Right renal cortex interstitium (tissue), 3 donors: ENCODE data around the gene ACADS. TPM values are rescaled to one million over a fixed set of nuclear protein-coding genes. Genes with fewer than 3 reads are reported as not detected.

ENCODE experiments used
- DNase-seq, 3 donors: peaks; one replicate each; pipeline ENCODE4 v3.0.0-alpha.2; 2013; ENCODE audit warnings: low read depth in 3 of 3, low spot score in 2 of 3
- polyA plus RNA-seq, 3 donors: library from polyadenylated mRNA; unstranded; fragments of 120-200 nt; gene quantifications; one replicate each; pipeline ENCODE4 v1.2.1, GENCODE V29; 2013; ENCODE audit not compliant: insufficient read length in 3 of 3

ACADS gene
- polyA plus RNA-seq, 3 donors = 15.8 to 19.9 (median 16.8) TPM

DNA sequence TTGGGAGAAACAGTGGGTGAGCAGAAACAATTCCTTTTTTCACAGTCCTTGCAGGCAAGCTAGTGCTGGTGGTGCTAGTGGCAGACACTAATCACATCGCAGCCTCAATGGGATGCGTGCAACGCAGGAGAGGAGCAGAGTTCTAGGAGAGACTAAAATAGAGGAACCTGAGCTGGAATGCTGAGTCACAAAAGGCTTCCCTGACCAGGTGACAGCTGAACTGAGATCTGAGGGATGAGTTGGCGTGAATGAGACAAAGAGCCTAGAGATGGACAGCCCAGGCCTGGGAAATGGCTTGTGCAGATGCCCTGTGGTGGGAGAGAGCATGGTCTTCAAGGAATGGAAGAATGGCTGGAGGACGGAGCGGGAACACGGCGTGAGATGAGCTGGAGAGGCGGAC lies 25.8 kb downstream of the ACADS start:
- no peak for DNase-seq

DNA sequence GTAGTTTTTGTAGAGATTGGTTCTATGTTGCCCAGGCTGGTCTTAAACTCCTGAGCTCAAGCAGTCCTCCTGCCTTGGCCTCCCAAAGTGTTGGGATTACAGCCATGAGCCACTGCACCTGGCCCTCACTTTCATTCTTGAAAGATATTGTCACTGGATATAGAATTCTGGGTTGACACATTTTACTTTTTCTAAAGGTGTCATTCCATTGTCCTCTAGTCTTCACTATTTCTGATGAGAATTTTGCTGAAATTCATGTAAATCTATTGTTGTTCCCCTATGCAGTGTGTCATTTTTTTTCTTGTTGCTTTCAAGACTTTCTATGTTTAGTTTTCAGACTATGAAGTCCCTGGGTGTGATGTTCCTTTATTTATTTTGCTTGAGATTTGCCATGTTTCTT lies 29.2 kb downstream of the ACADS start:
- no peak for DNase-seq

DNA sequence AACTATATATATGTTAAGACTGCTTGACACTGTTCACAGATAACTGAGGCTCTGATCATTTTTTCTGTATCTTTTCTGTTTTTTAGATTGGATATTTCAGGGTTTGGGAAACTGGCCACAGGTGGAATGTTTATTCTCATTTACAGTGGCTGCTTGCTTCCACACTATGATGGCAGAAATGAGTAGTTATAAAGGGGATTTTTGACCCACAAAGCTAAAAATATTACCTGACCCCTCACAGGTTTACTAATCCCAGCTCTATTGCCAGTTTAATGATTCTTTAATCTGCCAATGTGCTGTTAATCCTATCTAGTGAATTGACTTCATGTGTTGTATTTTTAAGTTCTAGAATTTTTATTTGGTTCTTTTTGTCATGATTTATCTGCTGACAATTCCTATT lies 29.6 kb downstream of the ACADS start:
- no peak for DNase-seq

DNA sequence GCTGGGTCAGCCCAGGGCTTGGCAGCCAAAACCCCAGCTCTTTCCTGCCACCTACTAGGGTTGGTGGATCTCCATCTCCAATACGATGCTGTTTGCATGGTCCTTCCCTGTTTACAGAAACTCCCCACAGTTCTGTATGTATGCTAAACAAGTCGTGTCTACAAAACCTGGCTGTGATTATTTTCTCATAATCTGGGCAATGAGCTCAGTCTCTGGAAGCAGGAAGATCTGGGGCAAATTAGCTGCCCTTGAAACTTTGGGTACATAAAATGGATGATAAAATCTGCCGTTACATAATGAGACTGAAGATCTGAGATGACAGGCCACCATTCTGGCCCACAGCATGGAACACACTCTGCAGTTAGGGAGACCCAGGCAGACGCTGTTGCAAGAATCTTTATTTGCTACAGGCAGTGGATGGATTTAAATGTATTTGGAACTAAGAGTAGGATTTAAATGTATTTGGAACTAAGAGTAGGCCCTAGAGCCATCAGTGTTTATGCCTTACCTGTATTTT lies 31.7 kb downstream of the ACADS start:
- DNase-seq = no peak

DNA sequence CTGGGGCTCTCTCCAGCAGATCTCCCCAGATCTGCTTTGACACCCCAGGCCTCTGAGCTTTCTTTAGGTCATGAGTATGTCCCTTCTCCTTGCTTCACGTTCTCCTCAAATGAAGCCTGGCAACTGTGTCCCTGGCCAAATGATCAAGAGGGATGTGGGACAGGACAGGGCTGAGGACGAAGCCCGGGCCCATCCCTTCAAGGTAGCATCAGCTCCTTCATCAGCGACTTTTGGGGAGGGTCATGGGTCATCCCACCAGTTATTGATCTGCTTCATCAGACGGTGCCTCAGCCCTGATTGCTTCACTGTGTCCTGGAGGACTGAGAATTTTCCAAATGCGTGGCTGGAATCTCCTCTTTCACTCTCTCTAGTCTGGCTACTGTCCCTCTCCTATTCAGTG lies 32.3 kb downstream of the ACADS start:
- no peak for DNase-seq

DNA sequence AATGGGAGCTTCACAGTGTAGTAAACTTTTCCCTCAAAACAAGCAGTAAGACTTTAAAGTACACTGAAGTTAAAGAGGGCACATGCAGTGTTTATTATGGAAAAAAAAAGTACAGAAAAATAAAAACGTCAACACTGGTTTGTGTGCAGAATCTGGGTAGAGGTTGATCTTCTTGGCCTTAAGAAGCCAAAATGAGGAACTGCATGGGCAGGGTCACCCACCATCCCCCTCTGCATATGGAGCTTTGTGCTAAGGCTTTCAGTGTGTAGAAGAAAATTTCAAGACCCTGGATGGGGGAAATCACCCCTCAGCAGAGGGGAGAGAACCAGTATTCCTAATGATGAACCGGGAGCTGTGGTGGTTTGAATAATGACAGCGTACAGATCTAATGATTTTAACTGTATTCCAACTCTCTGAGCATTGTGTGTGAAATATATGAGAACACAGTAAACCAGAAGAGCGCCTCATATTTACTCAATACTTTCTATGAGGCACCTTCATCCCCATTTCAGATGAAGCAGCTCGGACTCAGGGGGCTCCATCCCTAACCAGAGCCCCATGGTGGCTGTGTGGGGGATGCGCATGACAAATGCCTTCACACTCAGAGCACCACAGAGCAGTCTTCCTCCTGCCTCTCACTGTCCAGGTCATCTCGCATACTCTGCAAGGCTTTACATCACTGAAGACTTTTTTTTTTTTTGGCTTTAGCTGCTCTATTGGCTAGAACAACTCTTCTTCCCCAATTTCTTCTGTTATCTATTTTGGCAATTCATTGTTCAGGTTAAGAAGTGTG lies 33.4 kb downstream of the ACADS start:
- DNase-seq = no peak

DNA sequence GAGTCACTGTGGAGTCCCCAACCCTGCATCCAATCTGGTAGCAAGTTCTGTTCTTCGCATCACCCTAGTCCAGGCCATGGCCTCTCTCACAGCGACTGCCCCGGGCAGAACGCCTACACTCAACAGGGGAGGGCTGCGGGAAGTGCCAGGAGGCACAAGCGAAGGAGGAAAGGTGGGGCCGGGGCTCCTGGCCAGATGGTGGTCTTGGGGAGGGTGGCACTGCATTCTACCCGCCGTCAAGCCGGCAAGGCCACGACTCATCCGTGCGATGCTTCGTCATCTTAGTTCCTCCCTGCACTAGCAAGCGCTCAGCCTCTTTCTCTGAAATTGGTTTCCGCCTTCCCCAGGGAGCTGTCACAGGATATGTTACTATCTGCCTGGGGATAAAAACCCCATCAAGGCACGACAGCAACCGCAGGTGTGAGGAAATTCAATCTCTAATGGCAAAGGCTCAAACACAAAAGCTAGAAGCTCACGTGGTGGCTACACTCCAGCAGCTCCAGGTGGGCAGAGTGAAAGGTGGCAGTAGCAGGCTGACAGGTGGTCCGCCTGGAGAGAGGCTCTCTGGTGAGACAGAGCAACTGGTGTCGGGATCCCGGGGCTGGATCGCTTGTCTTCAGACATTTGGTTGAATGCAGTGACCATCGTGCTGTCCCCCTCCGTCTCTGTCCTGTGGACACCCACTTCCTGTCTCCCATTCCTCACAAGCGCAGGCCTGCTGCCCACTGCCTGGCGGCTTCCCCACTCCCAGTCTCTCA lies 34.1 kb downstream of the ACADS start:
- DNase-seq = no peak

DNA sequence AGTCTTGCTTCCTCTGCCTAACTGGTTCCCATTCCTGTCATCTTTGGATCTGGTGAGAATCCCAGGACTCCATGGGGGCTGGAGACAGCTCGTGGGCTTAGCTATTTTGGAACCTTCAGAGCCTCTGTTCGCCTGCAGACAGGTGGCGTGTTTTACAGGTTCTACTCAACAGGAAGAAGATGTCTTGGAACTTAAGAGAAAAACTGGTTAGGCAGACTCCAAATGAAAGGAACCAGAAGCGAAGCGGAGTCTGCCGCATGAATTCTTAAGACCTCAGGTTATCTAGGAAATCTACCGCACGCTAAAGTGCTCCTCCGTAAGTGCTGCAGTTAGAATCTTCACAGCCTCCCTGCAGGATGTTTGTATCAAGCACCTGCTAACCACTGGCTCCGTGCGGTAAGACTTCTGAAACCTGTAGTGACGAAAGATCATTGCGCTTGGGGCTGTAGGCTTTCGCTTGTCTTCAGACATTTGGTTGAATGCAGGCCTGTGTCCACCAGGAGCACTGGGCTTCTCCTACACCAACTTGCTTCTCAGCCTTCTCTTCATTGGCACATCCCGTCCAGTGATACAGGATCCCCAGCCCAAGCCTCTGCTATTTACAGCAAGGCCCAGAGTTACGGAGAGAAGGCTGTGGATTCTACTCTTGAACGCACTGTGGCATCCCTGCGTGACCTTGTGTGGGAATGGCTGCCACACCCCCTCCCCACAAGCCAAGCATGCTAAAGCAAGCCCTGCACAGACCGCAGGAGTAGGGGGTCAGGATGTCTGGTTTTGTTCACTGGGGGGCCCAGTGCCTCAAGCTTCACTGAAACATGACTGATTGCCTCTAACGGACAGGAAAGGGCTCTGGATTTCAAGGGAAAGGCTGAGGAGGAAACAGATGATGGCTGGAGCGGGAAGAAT lies 35.0 kb downstream of the ACADS start:
- DNase-seq = no peak

DNA sequence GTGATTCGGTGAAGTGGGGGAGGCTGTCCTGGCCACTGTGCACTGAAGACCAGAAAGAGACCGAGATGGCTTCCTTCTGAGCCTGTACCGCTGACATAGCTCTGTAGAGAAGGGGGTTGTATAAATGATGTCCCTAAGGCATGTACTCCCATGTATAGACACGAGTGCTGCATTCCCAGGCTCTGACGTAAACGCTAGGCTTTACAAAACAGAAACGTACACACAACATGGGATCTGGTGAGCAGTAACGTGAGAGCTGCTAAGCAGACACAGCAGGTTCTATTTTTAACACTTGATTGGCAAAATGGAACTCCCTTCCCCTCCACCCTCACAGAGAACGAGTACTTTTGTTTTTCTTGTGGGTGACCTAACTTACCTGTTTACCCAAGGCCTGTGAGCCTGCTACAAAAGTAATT lies 35.9 kb downstream of the ACADS start:
- DNase-seq = peak; percentile 63 to 67 (median 66)

DNA sequence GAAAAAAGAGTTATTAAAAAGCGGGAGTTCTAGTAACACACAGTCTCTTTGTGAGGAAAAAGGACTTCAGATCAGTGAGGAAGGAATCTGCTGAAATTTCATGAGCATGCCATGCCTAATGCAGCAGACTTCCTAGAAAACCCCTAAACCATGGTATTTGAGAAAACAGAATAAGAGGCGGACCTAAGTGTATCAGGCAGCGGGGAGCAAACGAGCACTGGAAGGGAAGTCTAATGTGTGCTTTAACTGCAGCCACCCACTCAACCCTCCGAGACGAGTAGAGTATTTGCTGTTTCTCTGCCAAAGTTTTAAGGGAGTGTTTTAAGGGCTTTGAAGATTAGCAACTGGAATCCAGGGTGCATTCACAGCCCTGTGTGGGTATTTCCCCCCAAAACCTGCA lies 36.5 kb downstream of the ACADS start:
- no peak for DNase-seq

DNA sequence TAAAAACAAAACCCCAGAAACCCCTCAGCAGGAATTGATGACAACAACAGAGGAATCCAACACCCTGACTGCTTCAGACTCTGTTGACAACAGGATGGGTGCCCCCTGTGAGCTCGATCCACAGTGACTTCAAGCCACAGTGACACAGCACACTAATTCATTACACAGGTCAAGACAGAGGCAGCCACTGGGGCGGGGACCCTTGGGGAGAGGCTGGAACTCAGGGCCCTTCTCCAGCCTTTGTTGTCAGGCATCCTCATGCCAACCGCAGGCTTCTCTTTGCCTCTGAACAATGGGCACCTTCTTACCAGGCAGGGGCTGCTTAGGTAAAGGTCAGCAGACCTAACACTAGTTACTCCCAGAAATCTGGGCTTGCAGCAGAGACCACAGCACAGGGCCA lies 37.6 kb downstream of the ACADS start:
- no peak for DNase-seq

DNA sequence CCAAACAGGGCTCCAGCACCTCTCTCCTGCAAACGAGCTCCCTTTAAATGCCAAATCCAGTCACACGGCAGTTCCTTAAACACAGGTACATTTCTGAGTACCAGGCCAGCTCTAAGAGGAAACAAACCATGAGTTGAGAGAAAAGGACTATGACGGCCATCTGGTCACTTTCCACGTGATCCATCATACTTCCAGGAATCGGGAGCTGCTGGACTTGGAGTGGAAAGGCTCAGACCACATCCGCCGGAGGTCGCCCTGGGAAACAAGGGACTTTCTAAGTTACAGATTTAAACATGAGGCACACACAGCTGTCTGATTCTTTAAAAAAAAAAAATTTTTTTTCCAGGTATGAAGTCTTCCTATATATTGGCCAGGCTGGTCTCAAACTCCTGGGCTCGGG lies 39.2 kb downstream of the ACADS start:
- DNase-seq = no peak

DNA sequence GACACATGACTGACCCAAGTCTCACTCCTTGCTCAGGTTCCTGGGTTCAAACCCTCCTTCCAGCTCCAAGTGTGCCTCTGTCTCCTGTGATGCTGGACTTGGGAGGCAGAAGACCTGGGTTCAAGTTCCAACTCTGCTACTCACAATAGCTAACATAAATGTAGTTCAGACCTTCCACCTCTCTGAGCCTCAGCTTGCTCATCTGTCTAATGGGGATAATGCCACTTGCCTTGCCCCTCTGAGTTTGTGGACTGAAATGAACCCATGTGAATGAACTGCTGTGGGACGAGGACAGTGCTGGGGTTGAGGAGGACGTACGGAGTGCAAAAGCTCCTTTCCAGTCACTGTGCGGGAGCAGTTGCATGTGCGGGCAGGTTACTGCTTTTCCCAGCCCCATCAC lies 40.9 kb downstream of the ACADS start:
- DNase-seq = no peak

DNA sequence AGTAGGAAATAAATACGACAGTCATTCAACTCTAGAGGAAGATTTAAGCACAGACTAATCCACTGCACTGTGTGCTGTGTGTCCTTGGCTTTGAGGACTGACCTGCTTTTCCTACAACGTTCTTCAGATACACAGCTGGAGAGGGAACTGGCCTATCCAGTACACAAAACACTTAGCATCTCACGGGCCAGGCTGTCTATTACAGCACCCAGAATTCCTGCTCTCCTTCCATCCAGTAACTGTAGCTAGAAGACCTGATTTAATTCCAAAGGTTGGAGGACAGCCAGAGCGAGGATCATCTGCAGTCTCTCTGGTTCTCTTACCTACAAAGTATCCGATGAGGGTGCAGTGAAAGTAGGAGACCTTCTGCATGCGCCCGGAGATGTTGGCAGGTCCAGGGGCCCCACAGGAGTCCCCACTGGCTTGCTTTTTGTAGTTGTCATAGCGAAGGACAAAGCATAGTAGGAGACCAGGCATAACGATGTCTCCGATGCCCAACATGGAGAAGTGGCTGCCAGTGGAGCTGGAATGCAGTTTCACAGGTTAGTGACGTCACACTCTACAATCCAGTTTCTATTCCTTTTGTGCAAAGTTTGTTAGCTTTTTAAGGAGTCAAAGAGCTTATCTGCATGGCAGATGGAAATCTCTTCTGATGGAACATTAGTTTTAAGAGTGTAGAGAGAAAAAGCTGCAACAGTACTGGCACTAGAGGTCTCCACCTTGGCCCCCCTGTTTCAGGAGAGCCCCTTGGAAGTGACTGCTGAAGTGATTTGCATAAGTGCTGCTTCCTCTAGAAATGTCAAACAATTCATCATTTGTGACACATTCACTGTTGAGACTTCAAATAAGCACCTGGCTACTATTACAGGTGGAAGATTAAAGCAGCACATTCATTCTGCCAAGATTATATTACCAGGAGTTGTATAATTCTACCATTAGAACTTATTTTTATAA lies 41.7 kb downstream of the ACADS start:
- no peak for DNase-seq

DNA sequence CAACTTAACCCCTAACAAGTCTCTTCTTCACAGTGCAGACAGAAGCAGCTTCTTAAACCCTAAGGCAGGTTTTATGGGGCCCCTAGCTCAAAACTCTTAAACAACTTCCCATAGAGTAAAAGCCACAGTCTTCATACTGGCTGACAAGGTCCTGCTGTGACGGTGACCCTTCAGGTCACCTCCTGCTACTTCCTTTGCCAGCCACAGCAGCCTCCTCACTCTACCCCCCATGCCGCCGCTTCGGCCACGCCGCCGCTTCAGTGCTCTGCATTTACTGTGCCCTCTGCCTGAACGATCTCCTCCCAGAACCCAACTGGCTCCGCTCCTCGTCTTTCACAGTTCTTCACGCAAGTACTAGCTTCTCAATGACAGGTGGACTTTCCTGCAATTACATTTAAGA lies 45.5 kb downstream of the ACADS start:
- DNase-seq = no peak

DNA sequence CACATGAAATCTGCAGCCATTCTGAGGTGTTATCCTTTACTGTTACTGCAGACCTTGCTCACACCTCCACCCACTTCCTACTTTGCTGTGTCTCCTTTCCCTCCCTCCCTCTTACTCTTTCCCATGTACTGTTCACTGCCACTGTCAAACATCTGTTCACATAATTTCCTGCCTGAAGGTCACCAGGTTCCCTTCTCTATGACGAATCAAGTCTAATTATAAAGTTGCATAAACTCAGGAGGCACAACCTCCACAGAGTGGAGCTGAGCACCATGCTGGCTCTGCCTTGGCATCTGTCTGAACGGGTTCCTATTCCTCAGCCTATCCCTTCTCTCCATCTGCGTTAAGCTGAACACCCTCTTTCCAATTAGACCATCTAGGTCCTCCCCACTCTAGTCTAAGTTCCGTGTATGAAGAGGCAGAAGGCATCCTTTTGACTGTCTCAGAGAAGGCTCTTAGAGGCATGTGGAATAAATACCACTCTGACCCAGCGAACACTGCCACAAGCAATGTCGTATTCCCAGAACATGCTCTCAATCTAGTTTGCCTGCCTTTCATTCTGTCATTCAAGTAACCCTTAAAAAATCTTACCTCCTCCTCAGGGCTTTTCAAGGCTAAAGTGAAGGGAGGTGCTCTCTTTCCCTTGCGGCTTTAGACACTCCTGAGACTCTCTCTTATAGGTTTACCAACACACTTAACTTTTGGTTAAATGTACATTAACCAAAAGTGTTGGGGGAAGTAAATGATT lies 48.7 kb downstream of the ACADS start:
- DNase-seq = no peak

DNA sequence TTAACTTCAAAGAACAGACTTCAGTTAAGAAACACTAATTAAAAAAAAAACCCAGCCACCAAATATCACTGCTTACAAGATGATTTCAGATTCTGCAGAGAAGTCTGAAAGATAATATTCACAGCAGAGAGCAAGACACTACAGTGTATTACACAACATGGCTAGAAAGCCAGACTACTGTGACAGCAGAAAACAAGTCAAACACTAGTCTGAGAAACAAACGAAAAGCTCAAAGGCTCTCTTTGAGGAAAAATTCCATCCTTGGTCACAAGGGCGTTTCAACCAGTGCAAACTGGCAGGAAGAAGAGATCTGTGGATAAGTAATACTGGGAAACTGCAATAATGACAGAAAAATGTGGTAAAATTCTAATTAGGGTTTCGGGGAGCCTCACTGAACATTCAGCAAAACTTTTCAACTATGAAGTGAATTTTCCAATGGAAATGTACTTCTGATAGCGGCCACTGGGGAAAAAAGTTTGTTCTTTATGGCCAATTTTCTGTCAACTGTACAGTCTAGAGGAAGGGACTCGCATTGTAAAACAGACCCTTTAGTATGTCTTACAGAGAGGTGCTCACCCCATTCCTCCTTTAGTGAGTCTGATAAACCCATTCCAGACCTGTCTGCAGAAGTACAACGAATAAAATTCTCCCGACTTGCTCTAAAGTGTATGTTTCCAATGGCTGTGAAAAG lies 50.4 kb downstream of the ACADS start:
- DNase-seq = no peak

DNA sequence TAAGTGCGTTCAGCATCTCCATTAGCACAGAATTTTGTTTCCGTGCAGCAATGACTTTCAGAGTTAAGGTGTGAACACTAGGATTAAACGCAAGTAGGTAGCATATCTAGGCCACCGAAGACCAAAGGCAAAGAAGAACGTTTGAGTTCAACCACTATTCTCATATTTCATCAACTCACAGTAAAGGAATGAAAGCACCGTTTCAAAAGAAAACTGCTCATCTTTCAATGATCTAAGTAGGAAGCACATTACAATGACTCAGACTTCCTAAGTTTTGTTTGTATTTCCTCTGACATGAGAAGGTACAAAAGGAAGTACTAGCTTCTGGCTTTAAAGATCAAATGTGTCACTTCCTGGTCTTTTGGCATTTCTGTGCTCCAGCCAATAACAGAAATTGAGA lies 57.6 kb downstream of the ACADS start:
- DNase-seq = no peak

DNA sequence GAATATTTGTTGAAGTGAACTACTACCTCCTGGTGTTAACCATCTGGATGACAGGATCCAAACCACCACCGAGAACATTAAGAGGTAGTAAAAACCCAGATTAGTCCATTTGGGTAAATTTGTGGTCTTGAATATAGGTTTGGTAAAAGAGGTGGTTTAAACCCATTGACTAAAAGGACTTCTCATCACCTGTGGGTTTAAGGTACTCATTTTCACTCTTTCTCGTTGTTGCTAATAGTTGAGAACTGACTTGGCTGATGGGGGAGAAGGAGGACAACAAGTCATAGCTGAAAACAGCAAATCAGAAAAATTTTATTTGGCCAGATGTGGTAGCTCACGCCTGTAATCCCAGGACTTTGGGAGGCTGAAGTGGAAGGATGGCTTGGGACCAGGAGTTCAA lies 59.2 kb downstream of the ACADS start:
- DNase-seq = no peak
